ENCODE results near the gene KRTAP5-2.

KRTAP5-2 gene

DNA sequence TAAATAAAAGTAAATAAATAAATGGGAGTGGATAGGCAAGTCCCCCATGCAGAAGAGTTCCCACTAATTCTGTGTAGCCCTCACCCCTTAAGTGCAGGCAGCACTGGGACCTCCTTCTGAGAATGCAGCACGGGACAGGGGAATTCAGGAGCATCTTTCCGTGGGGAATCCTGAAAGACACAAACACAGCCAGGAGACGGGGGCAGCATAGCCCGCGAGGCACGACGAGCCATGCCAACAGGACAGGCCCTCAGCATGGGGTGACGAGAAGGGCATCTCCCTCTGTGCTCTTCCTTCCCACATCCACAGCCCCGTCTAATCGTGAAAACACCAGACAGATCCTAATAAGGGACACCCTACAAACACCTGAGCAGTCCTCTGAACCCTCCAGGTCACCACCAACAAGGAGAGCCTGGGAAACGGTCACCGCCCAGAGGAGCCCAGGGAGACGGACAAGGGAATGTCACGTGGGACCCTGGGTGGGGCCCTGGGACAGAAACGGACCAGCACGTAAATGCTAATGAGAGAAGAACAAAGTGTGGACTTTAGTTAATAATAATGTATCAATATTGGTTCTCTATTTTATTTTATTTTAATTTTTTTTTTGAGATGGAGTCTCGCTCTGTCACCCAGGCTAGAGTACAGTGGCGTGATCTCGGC lies 38.3 kb upstream of the KRTAP5-2 start:
- DNase-seq (ENCODE audit: extremely low spot score), result no peak
- ChIA-PET CTCF (interaction anchor here (8.4 kb wide), 1 partner anchor 15 kb away, joined by 62 read pairs; no protein-coding TSS in a partner anchor), POLR2A (no interaction called here)
- TF ChIP-seq CTCF (IDR thresholded peaks at IDR 0.05; ENCODE audit: control extremely low read depth, extremely low read depth, low read depth, missing control alignments), result no peak

GRCh38 chr11:1633864-1634263 lies 35.8 kb upstream of the KRTAP5-2 start:
- ChIA-PET CTCF (interaction anchor here (1.8 to 2.1 kb wide), 2 partner anchors 19 to 59 kb away, joined by 4 to 11 read pairs; no protein-coding TSS in a partner anchor), POLR2A (no interaction called here)
- no peak for DNase-seq (ENCODE audit: extremely low spot score)
- no peak for TF ChIP-seq CTCF (IDR thresholded peaks at IDR 0.05; ENCODE audit: control extremely low read depth, extremely low read depth, low read depth, missing control alignments)

GRCh38 chr11:1632053-1632714 lies 34.1 kb upstream of the KRTAP5-2 start:
- ChIA-PET CTCF (interaction anchor here (1.0 to 4.7 kb wide), 5 partner anchors 9 to 62 kb away, joined by 3 to 30 read pairs (median 6); no protein-coding TSS in a partner anchor), POLR2A (no interaction called here)
- DNase-seq (ENCODE audit: extremely low spot score), result no peak
- TF ChIP-seq CTCF (IDR thresholded peaks at IDR 0.05; ENCODE audit: control extremely low read depth, extremely low read depth, low read depth, missing control alignments), result no peak

GRCh38 chr11:1631066-1631568 lies 33.0 kb upstream of the KRTAP5-2 start:
- DNase-seq (ENCODE audit: extremely low spot score), result no peak
- TF ChIP-seq CTCF (IDR thresholded peaks at IDR 0.05; ENCODE audit: control extremely low read depth, extremely low read depth, low read depth, missing control alignments), result no peak
- ChIA-PET POLR2A (no interaction called here), CTCF (interaction anchor here (1.1 to 4.7 kb wide), 8 partner anchors 8 to 427 kb away, joined by 3 to 30 read pairs (median 6); no protein-coding TSS in a partner anchor)

GRCh38 chr11:1630271-1630670 lies 32.2 kb upstream of the KRTAP5-2 start:
- no peak for TF ChIP-seq CTCF (IDR thresholded peaks at IDR 0.05; ENCODE audit: control extremely low read depth, extremely low read depth, low read depth, missing control alignments)
- ChIA-PET POLR2A (no interaction called here), CTCF (interaction anchor here (1.3 to 4.7 kb wide), 6 partner anchors 9 to 426 kb away, joined by 3 to 30 read pairs (median 6); no protein-coding TSS in a partner anchor)
- DNase-seq (ENCODE audit: extremely low spot score), result no peak

GRCh38 chr11:1629326-1630185 lies 31.5 kb upstream of the KRTAP5-2 start, which contains the start of gene KRTAP5-5:
Gene KRTAP5-5 (plus strand): TSS chr11:1629775. CDS start chr11:1629841, 66 bp downstream.
- ChIA-PET POLR2A (no interaction called here), CTCF (interaction anchor here (0.7 to 4.7 kb wide), 8 partner anchors 9 to 204 kb away, joined by 3 to 30 read pairs (median 4); no protein-coding TSS in a partner anchor)
- TF ChIP-seq CTCF (IDR thresholded peaks at IDR 0.05; ENCODE audit: control extremely low read depth, extremely low read depth, low read depth, missing control alignments), result no peak
- DNase-seq (ENCODE audit: extremely low spot score), result no peak
